Ovary (tissue), 9 donors: ENCODE data around the gene CDK18. TPM values are rescaled to one million over a fixed set of nuclear protein-coding genes. Genes with fewer than 3 reads are reported as not detected.

ENCODE experiments used
- DNase-seq, 5 donors: peaks; one replicate each; pipeline ENCODE4 v3.0.0-alpha.2; 2019 to 2020
- H3K27ac ChIP-seq, 2 donors: fragments of 200-600 bp; one replicate each; pipeline versions ENCODE4 v1.5.1 to v1.8.0; 2019 to 2022
- H3K27me3 ChIP-seq: fragments of 200-600 bp; one replicate; pipeline ENCODE4 v1.8.0; 2022
- H3K36me3 ChIP-seq: fragments of 200-600 bp; sonication (generic); one replicate; pipeline ENCODE4 v1.5.1; 2019
- H3K4me1 ChIP-seq: one replicate; pipeline ENCODE4 v1.8.1; 2013; ENCODE audit warnings: mild to moderate bottlenecking, moderate library complexity; ENCODE audit not compliant: insufficient read depth
- H3K4me3 ChIP-seq: fragments of 200-600 bp; sonication (generic); one replicate; pipeline ENCODE4 v1.5.1; 2017
- H3K9me3 ChIP-seq, 2 donors: fragments of 200-600 bp in 1 of 2; sonication (generic) in 1 of 2; one replicate each; pipeline versions ENCODE4 v1.5.1 to v1.8.1; 2013 to 2019; ENCODE audit warnings: mild to moderate bottlenecking in 1 of 2, moderate library complexity in 1 of 2
- CTCF ChIP-seq, 3 donors: fragments of 450-650 bp in 2 of 3; fragments of 200-600 bp in 1 of 3; IDR thresholded peaks; one replicate each; pipeline versions ENCODE4 v1.5.1 to v1.8.0; 2016 to 2022; ENCODE audit warnings: antibody characterized with exemption in 3 of 3, mild to moderate bottlenecking in 1 of 3
- EP300 ChIP-seq: sonication (generic); formaldehyde crosslinking; IDR thresholded peaks from one replicate; pipeline ENCODE4 v1.6.1; 2017; ENCODE audit warnings: antibody characterized with exemption
- POLR2A ChIP-seq: fragments of 450-650 bp; IDR thresholded peaks from one replicate; pipeline ENCODE4 v1.6.1; 2017; ENCODE audit warnings: antibody characterized with exemption, mild to moderate bottlenecking, moderate library complexity
- whole genome bisulfite sequencing, 3 donors: extraction: QIAGEN DNeasy Blood & Tissue Kit in 1 of 3; methylation state at CpG; one replicate each; pipeline versions ENCODE4 v1.1.5 to v1.1.7; 2013 to 2017; 5-methylcytosine and 5-hydroxymethylcytosine counted together
- intact Hi-C, 4 donors: fragments of 100-400 bp; cut with DNase I; formaldehyde crosslinking; loops; one replicate each; pipeline versions ENCODE4 v1.11.0 to v1.15.1; 2022 to 2023
- polyA plus RNA-seq, 2 donors: library from polyadenylated mRNA; stranded (reverse); fragments of 200-250 nt in 1 of 2; fragments of 350-450 nt in 1 of 2; fragmentation: Illumina TruSeq in 1 of 2; extraction: RNeasy Lipid Tissue Mini Kit (QIAGEN cat#74804) in 1 of 2; gene quantifications; one replicate each; pipeline ENCODE4 v1.2.3, GENCODE V29; 2013 to 2014
- total RNA-seq, 7 donors: library from RNA; depleted of rRNA in 2 of 7; stranded (reverse); fragments of >200 nt in 2 of 7; fragmentation: NEBNext Ultra II Directional in 3 of 7; extraction: Animal tissue kit (Norgen Biotek cat#: 25700) in 3 of 7; gene quantifications; one replicate each; pipeline versions ENCODE4 v1.1.0 to v1.2.4, GENCODE V29; 2016 to 2023
- donor health status: DM: no; HTN: no; CAD: no; lungs with moderate emphysema.
- donor health status: DM: no; HTN: no; CAD: no.
- donor health status: Bipolar disorder and iron deficiency.
- donor health status: DM: yes; HTN: yes; CAD: no.
- donor health status: DM: no; HTN: no; CAD: no.
- donor health status: DM: yes; HTN: yes; CAD: no.

Gene CDK18
- total and polyA plus RNA-seq, 9 donors, result 6.3 to 31.5 (median 18.8) TPM

DNA sequence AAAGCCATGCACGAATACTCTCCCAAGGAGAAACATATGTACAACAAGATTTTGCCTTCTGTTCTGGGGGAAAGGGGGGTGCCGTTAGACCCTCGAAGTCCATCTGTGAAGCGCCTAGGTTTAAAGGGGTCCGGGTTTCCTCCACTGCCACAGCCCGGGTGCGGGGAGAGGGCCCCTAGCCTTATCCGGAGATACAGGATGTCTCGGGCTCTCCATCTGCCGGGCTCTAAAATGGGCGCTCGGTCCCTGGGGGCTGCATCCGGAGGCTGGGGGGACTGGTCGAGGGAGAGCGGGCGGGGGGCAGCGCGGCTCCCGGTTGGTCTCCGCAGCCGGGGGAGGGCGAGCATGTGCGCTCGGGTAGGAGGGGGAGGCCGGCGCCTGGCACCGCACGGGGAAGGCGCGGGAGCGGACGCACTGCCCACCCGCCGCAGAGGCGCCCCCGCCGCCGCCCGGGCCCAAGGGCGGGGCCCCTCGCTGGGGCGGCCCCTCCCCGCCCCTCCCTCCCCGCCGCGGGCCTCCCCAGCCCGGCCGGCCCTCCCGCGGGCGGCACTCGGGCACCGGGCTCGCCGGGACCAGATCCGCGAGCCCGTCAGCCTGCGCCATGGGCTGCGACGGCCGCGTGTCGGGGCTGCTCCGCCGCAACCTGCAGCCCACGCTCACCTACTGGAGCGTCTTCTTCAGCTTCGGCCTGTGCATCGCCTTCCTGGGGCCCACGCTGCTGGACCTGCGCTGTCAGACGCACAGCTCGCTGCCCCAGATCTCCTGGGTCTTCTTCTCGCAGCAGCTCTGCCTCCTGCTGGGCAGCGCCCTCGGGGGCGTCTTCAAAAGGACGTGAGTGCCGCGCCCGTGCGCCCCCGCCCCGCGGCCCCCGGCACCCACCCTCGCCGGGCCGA, 64.2 kb downstream of the CDK18 start:
- Histone ChIP-seq H3K36me3 (no peaks in the 10 kb centered on the region), H3K27me3 (no peaks in the 10 kb centered on the region), H3K27ac (no peak overlapping the region), H3K9me3 (no peaks in the 10 kb centered on the region), H3K4me1 (peaks cover 1% of the 10 kb centered on the region), H3K4me3 (no peak overlapping the region)
- TF ChIP-seq EP300, result no peak
- TF ChIP-seq CTCF (IDR thresholded peaks at IDR 0.05), result no peak
- TF ChIP-seq POLR2A, result no peak
- DNase-seq, result no peak
- intact Hi-C loops, result no loop called here
- 1 to 8% (median 4%) methylated on average over 17 to 88 of the region's 90 CpGs for WGBS, 3 donors

GRCh38 chr1:205569411-205570172, 65.1 kb downstream of the CDK18 start:
- TF ChIP-seq EP300 (no peak), POLR2A (no peak), CTCF (IDR thresholded peaks at IDR 0.05) (no peak)
- no peak for DNase-seq
- H3K27me3 ChIP-seq, result no peaks in the 10 kb centered on the region
- peaks cover 1% of the 10 kb centered on the region for H3K4me1 ChIP-seq
- intact Hi-C loops, result no loop called here
- no peaks in the 10 kb centered on the region for H3K36me3 ChIP-seq
- no peak overlapping the region for H3K4me3 ChIP-seq
- no peak overlapping the region for H3K27ac ChIP-seq
- WGBS, 3 donors, result 17 to 28% (median 18%) methylated on average over 14 to 22 of the region's 22 CpGs
- no peaks in the 10 kb centered on the region for H3K9me3 ChIP-seq

GRCh38 chr1:205570173-205570501, 65.7 kb downstream of the CDK18 start:
- no peak for TF ChIP-seq CTCF (IDR thresholded peaks at IDR 0.05)
- no peak for TF ChIP-seq EP300
- no peak for TF ChIP-seq POLR2A
- Histone ChIP-seq H3K4me1 (peaks cover 1% of the 10 kb centered on the region), H3K4me3 (no peak overlapping the region), H3K27ac (no peak overlapping the region), H3K36me3 (no peaks in the 10 kb centered on the region), H3K27me3 (no peaks in the 10 kb centered on the region), H3K9me3 (no peaks in the 10 kb centered on the region)
- 74 to 82% (median 82%) methylated on average over 7 of the region's 7 CpGs for WGBS, 3 donors
- intact Hi-C loops, result no loop called here
- no peak for DNase-seq

DNA sequence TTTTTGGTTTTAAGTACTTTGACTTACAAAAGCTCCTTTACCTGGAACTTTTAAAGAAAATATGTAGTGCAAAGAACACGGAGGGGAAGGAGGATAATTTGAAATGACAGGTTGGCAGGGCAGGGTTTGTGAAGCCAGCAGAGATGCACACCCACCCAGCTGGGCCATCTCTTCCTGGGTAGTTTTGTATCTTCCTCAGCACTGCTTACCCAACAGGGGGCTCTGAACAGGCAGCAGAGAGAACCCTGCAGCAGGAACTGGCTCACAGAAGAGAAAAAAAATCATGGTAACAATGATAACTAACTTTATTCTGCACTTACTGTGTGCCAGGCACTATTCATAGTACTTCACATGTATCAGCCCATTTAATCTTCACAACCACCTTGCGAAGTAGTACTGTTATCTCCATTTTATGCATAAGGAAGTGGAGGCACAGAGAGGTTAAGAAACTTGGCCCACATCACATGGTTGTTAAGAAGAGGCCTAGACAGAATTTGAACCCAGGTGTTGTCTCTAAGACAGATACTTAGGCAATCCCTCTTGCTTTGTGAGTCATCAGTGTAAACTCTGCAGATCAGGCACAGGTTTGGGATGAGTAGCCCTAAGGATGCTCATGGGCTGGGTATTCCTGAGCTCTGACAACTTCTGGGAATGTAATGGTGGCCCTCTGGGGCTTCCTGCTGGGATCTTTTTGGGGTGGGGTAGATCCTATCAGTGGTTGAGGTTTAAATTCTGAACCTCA, 66.5 kb downstream of the CDK18 start:
- no peaks in the 10 kb centered on the region for H3K9me3 ChIP-seq
- no peak overlapping the region for H3K4me3 ChIP-seq
- WGBS, 3 donors, result 79 to 84% (median 83%) methylated on average over 2 of the region's 2 CpGs
- H3K27ac ChIP-seq, result no peak overlapping the region
- no peaks in the 10 kb centered on the region for H3K36me3 ChIP-seq
- DNase-seq, result no peak
- TF ChIP-seq POLR2A, result no peak
- TF ChIP-seq EP300, result no peak
- TF ChIP-seq CTCF (IDR thresholded peaks at IDR 0.05), result no peak
- H3K27me3 ChIP-seq, result no peaks in the 10 kb centered on the region
- peaks cover 1% of the 10 kb centered on the region for H3K4me1 ChIP-seq
- intact Hi-C loops, result no loop called here
